GM19328 (cell line): Measurements from ENCODE around the gene CRACR2A.

Experiments used
- ATAC-seq: cut with Tn5 transposase; IDR thresholded peaks from one replicate; pipeline ENCODE4 v1.9.1; 2021; ENCODE audit warnings: mild to moderate bottlenecking, moderate library complexity; ENCODE audit not compliant: unreplicated experiment

Gene CRACR2A

GRCh38 chr12:3686463-3686862, 66.4 kb downstream of the CRACR2A start:
- ATAC-seq, result no peak

- ATAC-seq, result no peak
Observed at GRCh38 chr12:3685830-3686229, 67.1 kb downstream of the CRACR2A start.

DNA sequence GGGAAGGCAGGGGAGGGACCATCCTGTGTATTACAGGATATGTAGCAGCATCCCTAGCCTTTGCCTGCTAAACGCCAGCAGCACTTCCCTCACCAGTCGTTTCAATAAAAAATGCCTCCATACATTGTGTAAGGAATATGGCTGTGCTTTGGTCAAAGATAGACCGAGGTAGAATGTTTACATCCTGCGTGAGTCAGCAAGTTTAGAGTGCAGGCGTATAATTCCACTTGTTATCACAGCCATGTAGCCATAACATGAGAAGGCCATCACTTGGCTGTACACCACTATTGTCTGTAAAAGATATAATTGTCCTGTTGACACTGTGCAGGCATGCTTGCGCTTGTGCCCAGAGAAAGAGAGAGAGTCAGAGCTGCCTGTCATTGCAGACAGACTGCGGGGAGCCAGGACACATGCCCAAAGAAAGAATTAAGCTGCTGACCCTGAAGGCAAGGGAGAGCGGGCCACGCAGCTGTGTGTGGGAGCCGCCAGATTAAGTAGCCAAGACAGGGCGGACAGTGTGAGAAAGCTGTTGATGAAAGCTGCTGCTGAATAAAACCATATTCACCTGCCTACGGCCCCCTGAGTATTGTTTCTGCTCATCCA, 68.4 kb downstream of the CRACR2A start:
- no peak for ATAC-seq

DNA sequence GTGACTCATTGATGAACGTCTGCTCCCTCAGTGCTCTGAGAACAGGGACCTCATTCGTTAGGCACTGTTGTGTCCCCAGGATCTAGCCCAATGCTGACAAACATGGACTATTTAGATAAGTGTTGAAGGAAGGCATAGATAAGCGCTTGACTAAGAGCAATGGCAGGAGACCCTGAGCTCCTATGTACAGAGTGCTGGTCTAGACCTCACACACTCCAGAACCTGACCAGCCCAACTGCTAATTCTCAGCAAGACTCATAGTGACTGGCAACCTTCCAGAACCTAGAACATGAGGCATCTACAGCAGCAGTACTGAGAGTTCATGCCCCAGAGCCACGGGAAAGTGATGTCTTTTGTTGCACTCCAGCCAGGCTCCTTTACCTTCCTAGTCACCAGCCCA, 69.2 kb downstream of the CRACR2A start:
- ATAC-seq, result no peak

DNA sequence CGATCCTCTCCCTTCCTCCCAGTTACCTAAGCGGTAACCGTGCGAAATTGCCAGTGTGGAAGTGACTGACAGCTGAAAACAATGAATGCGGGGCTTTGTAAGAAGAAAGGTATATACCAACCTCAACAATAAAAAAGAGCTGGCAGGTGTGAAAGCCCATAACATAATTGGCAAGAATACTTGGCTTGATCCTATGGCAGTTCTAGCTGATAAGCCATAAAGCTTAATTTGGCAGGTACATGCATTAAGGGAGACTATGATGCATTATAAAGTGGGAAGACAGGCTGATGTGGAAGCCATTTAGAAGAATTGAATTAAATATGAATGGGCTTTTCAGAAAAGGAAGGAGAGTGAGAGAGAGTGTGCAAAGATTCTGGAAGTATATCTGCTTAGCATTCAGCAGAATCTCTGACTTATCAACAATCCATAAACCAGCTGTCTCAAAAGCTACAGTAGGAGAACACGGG, 71.3 kb downstream of the CRACR2A start:
- ATAC-seq, result no peak

DNA sequence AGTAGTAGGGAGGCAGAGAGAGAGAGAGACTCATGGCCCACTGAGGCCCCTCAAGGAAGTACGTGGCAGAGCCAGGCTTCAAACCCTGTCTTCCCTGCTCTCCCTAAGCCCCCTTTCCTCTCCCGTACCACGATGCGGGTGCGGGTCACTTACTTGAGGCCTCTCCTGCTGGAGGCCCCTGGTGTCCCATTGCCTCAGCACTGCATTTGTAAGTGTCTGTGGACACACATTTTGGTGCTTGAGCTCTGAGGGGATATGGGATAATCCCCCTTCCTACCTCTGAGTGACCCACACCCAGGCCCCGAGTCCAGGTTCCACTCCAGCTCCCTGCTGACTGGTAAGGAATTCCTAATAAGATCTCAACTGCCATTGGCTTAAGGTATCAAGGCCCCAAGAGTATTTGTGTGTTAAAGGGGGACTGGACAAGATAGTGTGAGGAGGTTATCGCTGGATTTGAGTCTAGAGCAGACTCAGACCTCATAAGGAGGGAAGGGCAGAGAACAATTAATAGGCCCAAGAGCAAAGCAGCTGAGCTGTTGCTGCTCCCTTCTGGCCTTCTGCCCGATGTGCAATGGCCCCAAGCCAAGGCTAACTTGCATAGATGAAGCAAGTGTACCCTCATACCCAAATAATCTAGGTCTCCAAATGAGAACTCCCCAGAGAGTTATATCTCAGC, 71.9 kb downstream of the CRACR2A start:
- no peak for ATAC-seq

- no peak for ATAC-seq
Observed at GRCh38 chr12:3679831-3680230, 73.1 kb downstream of the CRACR2A start.

- ATAC-seq, result no peak
Observed at GRCh38 chr12:3677609-3678008, 75.3 kb downstream of the CRACR2A start.

DNA sequence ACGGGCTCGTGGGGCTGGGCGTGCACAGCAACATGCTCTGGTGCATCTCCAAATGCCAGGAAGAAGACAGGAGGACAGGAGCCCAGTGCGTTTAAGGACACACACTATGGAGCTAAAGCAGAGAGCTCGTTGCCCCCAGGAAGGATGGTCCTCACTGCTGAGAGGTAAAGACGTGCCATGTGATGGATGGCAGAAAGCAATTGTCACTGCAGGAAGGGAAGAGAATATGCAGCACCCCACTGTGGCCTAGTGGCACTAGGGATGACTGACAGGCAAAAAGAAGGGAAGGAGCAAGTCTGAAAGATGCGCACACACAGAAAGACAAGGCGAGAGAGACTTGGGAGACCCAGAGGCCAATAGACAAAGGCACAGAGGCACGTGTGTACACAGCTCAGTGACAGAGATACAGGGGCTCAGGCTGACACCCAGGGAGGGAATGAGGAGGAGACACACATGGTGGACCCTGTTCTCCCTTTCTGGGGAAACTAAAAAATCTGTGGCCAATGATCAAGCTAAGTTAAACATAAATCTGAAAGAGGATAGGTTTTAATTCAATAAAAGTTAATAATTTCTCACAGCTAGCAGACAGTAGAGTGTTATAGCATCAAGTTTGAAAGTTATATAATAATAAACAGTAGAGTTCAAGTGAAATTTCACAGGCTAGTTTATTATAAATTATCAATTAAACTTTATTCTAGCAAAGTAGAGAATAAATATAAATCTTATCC, 78.8 kb downstream of the CRACR2A start:
- ATAC-seq, result no peak

DNA sequence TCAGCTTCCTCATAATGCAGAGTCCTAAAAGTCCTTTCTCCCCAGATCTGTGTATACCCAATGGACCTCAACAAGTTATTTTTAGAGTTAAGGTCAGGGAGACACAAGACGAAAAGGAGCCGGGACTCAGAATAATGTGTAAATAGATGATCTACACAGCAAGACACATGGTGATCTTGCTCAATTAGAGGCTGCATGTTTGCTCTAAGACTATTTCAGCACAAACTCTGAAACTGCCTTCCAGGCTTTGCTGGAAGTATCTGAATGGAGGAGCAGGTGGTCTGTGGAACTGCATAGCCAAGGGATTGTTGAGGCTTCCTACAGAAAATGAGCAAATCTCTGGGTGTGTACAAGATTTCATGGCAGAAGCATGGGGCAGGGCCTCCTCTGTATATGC, 80.8 kb downstream of the CRACR2A start:
- no peak for ATAC-seq

DNA sequence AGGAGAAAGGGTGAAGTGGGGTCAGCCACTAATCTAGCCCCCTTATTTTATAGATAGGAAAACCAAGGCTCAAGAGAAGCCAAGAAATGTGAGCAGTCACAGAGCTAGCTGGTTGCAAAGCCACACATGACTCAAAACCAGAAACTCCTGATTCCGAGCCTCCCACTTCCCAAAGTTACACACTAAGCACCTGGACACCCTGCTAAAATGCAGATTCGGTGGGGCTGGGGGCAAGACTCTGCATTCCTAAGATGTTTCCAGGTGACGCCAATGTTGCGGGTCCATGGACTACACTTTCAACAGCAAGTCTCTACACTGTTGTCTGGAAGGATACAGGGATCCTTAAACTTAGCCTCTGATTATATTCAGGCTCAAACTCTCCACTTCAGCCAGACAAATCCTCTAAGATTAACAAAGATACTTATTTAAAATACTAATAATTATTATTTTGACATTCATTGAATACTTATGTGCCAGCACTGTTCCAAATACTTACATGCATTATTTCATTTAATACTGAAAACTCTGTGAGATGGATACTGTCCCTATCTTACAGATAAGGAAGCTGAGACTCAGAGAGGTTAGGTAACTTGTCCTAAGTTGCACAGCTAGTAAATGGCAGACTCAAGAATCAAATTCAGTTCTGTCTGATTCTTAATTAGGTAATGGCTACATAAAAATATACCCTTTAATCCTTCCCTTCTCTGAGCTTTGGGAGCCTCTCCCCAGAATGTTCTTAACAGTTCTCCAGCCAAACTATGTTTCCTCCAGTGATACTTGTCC, 81.4 kb downstream of the CRACR2A start:
- ATAC-seq, result no peak

- no peak for ATAC-seq
Observed at GRCh38 chr12:3670083-3670620, 82.8 kb downstream of the CRACR2A start.

- no peak for ATAC-seq
Observed at GRCh38 chr12:3669594-3669993, 83.3 kb downstream of the CRACR2A start.

- ATAC-seq, result no peak
Observed at GRCh38 chr12:3668479-3669165, 84.3 kb downstream of the CRACR2A start.

GRCh38 chr12:3667485-3667884, 85.4 kb downstream of the CRACR2A start:
- no peak for ATAC-seq

GRCh38 chr12:3666441-3666840, 86.5 kb downstream of the CRACR2A start:
- ATAC-seq, result no peak

- no peak for ATAC-seq
Observed at GRCh38 chr12:3662521-3662921, 90.4 kb downstream of the CRACR2A start.

DNA sequence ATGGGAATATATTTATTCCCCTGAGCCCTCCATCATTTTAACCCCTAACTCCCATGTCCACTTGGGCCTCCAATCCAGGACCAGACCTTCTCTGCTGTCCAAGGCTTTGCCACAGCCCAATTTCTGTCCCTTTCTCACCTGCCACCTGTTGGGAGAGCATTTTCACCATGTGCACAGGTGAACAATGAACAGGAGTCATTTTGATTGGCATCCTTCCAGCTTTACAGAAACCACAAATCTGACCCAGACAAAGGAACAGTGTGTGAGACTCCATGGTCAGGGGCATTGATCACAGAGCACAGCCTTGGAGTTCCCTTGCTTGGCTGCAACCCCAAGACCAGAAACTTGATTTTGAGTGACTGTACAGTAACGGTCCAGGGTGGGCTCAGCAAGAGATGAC, 91.9 kb downstream of the CRACR2A start:
- ATAC-seq, result no peak

- no peak for ATAC-seq
Observed at GRCh38 chr12:3658327-3659163, 94.4 kb downstream of the CRACR2A start.
